Measurements from ENCODE around the gene POLR3C.

DNA sequence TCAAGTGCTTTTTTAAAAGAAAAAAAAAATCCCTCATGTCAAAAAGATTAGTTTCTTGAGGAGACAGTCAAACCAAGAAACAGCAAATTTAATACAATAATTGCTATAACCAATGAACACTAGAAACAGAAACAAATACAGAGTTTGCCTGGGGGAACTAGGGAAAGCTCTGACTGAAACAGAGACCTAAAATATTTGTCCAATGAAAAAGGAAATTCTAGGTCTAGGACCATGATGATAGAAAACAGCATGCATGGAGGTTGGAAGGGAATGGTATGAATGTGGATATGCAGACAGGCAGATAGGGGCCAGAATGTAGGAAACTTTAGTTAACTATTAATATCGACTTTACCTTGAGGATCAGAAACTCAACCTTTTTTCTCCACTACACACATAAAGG, 31.5 kb upstream of the POLR3C start:
- no peak for TF ChIP-seq EZH2 (IDR thresholded peaks at IDR 0.05; ENCODE audit: low read length)
- TF ChIP-seq, protein P1, sequence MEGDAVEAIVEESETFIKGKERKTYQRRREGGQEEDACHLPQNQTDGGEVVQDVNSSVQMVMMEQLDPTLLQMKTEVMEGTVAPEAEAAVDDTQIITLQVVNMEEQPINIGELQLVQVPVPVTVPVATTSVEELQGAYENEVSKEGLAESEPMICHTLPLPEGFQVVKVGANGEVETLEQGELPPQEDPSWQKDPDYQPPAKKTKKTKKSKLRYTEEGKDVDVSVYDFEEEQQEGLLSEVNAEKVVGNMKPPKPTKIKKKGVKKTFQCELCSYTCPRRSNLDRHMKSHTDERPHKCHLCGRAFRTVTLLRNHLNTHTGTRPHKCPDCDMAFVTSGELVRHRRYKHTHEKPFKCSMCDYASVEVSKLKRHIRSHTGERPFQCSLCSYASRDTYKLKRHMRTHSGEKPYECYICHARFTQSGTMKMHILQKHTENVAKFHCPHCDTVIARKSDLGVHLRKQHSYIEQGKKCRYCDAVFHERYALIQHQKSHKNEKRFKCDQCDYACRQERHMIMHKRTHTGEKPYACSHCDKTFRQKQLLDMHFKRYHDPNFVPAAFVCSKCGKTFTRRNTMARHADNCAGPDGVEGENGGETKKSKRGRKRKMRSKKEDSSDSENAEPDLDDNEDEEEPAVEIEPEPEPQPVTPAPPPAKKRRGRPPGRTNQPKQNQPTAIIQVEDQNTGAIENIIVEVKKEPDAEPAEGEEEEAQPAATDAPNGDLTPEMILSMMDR (optimal IDR thresholded peaks at IDR 0.05 in 1 of 3, IDR thresholded peaks at IDR 0.05 in 1 of 3, conservative IDR thresholded peaks at IDR 0.05 in 1 of 3; ENCODE audit: extremely low read depth in 1 of 3, insufficient read depth in 2 of 3, low read length in 3 of 3) = no peak

Data from keratinocyte (primary cell).